Stimulated activated CD4-positive, alpha-beta T cell treated with anti-CD3 and anti-CD28 coated beads, Interleukin-12 subunit alpha, Interleukin-12 subunit beta, amount 100 ng/mL, for 4 hours (primary cell): Measurements from ENCODE around the gene COL23A1.

Experiments used
- DNase-seq: peaks from one replicate; pipeline ENCODE4 v3.0.0-alpha.2; 2020

The COL23A1 gene

DNA sequence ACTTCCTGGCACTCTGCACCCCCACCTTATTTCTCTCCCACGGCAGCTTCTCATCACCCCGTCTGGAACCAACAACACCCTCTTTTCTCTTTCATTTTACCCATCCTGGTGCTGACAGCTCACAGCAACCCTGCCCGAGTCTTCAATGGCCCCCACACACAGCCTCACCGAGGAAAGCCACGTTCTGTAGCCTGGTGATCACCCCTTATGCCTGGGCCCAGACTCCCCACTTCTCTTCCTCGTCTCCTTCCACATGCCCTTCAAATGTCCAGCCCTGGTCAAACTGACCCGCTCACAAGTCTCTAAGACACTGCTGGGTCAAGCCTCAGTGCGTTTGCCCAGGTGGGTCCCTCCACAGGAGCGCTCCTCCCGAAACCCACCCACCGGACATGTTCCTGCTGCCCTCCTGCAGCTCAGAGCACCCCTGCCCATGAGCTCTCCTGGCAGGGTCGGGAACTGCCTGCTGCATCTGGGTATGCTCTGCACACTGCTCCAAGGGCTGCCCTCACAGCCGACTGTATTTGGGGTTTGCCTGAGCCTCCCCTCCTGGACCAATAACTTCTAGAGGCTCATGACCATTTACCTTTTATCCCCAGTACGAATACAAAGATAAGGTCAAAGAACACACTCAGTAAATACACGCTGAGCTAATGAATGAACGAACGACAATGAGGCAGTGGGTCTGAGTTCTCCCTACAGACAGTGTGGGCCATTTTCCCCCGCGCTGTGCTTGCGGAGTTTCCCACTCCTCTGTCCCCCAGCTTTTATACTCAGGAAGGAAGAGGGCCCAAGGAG is 202.9 kb downstream of the COL23A1 start:
- DNase-seq: no peak

- no peak for DNase-seq
Observed at GRCh38 chr5:178386336-178386931, 203.8 kb downstream of the COL23A1 start.

GRCh38 chr5:178385496-178385890 is 204.7 kb downstream of the COL23A1 start:
- DNase-seq: no peak

- no peak for DNase-seq
Observed at GRCh38 chr5:178384816-178385495, 205.2 kb downstream of the COL23A1 start.

- no peak for DNase-seq
Observed at GRCh38 chr5:178383919-178384815, 206.0 kb downstream of the COL23A1 start.

DNA sequence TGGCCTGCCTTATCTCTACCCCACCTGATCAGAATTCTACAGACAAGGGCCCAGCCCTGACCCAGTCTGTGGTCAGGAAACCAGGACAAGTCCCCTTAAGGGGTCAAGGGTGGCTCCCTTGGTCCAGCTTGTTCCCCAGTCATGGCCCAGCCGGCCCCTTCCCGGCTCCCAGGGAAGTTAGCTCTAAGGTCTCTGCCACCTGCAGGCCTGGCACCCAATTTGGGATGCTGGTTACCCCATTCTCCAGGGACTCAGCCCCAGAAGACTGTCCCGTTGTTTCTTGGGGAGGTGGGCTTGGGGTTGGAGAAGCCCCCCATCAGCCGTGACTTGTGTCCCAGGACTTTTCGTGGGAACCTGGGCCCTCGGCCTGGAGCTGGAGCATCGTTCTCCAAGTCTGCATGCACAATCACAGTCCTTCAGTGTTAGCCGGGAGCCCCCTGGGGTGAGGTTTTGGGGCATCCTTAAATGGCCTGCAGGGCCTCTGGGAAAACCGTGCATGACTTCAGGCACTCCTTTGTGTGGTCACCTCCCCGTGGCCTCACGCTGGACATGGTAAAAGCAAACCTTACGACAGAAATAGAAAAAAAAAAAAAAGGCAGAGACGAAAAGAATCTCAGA is 206.8 kb downstream of the COL23A1 start:
- DNase-seq: no peak

DNA sequence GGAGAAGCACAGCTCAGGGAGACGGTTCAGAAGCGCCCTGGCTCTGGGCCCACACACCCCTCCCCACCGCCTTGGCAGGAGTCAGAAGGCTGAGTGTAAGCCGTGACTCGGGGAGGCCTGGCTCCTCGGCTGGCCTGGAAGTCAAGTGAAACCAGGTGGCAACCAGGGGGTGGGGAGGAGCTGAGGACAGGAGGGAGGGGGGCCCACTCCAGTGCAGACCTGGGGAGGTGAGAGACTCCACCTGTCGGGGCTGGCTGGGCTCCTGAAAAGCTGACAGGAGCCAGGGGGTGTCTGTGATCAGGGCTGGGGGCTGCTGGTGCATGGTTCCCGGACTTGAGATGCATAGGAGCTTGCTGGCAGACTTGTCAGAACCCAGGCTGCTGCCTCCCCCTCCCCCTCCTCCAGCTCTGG is 207.4 kb downstream of the COL23A1 start:
- no peak for DNase-seq

DNA sequence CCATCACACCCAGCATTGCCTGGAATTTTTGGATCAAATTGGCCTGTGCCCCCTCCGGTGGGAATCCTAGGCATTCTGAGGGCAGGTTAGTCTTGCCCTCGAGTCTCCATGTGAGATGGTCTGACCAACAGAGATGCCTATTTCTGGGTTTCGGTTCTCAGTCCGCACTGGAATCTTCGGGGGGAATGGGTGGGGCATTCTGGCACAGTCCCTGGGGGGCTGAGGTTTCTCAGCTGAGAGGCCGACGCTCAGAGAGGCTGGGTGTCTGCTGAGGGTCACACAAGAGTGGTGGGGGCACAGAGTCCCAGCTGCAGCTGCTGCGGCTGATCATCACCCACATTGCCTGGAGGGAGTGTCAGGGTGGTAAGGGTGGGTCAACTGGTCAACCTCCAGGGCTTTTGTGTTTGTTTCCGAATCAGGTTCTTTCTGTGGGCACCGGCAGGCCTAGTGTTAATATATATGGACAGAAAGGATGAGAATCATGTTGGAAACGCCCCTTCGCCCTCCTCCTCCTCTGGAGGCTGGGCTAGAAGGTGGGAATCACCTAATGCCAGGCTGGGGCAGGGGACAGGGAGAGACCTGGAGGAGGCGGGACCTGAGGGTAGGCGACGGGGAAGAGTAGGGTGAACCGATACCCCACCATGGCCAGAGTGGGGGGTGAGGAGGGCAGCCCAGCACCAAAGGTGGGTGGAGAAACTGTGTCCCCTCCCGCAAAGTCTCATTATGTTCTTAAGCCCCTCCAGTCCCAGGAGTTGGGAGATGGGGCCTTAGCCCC is 208.1 kb downstream of the COL23A1 start:
- no peak for DNase-seq

- DNase-seq: no peak
Observed at GRCh38 chr5:178381206-178381605, 209.0 kb downstream of the COL23A1 start.

DNA sequence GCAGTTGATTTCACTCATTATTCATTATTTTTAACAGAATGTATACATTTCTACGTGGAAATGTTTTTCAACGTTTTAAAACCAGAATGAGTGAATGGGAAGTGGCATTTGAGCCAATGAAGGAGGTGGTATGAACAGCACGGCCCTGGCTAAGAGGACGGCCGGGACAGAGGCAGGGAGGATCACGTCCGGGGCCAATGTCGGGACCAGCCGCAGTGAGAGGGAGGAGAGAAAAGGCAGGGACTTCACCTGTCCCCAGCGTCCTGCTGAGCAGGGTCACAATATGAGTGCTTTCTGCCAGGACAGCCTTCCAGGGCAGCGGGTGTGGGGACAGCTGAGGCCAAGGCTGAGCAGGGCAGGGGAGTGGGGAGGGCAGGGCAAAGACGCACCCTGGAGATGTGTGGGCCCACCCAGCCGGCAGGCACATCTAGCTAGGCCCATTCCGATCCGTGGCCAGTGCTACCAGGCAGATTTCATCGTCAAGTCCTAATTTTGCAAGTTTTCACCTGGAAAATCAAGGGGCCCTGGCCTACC is 209.6 kb downstream of the COL23A1 start:
- DNase-seq: no peak

GRCh38 chr5:178380086-178380485 is 210.1 kb downstream of the COL23A1 start:
- no peak for DNase-seq

DNA sequence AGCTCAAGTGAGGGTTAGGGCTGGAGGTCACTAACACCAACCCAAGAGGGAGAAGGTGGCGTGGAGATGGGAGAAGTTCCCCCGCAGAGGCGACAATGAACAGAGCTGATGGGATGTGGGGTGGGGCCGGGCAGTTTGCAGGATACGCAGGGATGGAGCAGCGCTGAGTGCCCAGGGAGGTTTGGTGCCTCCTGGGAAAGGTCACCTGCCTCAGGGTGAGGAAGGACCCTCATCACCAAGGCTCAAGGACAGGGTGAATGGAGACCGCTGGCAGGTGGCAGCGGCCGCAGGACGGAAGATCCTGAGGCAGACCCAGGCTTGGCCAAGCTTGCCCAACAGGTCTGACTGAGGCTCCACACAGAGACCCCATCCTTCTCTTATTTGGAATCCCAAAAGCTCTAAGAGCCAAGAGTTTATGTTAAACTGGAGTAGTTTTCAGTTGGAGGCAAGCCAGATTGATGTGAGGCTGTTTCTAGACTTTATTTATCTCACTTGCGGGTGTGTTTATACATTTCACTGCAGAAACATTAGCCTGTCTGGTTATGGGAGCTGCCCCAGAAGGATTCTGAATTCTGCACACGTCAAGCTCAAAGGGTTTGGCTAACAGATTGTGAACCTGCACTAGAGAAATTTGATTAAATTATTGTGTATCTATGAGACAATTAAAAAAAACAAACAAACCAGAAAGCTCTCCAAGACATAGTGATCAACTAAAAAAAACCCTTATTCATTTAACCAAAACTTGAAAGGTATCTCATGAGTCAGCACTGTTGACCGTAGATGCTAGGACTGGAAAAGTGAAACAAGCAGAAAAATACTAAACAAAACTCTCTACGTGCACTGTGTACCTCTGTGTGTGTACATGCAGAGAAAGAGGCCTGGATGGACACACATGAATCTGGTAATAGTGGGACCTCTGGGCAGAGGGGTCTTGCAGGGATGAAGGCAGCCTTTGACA is 211.4 kb downstream of the COL23A1 start:
- no peak for DNase-seq

DNA sequence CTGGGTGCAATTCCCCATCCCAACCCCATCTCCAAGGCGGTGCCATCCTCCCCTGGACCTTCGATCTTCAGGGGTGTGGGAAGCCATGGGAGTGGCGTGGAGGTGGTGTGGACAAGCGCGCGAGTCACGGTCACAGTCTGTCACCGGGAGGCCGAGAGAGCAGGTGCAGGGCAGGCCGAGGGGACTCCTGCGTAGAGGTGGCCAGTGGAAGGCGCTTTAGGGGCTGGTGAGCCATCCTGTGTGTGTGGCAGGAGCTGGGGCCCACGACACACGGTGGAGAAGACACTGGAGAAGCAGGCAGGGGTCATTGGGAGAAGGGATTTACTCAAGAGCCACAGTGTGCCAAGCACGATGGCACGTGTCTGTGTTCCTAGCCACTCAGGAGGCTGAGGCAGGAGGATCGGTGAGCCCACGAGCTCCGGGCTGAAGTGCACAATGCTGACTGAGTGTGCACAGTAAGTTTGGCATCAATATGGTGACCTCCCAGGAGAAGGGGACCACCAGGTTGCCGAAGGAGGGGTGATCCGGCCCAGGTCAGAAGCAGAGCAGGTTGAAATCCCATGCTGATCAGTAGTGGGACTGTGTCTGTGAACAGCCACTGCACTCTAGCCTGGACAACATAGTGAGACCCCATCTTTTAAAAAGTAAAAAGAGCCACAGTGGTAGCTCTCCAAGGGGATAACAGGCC is 212.5 kb downstream of the COL23A1 start:
- DNase-seq: no peak

DNA sequence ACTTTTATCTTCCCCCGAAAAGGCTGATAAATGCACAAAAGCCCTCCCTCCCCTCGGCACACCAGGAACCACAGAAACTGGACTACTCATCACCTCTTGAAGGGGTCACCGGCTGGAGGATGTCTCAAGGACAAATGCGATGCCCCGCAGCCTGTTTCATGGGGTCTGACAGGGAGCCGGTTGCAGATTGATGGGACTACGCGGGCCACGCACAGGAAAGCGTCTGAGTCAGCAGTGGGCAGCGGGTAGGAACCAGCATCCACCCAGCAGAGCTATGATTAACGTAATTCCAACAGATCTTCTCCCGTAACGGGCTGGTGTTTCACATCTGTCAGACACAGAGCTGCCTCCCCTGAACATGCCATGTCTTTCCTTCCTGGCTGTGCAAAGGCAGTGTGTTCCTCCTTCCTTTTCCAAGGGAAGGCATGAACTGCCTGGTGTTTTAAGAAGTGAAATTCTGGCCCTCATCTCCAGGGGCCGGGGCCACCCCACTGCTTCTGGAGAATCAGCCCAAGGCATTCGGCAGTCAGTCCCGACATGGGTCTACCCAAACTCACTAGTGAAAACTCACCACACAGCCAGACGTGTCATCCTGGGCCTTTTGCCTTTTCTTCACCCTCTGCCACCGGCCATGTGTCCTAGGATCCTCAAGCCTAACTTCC is 213.1 kb downstream of the COL23A1 start:
- no peak for DNase-seq

DNA sequence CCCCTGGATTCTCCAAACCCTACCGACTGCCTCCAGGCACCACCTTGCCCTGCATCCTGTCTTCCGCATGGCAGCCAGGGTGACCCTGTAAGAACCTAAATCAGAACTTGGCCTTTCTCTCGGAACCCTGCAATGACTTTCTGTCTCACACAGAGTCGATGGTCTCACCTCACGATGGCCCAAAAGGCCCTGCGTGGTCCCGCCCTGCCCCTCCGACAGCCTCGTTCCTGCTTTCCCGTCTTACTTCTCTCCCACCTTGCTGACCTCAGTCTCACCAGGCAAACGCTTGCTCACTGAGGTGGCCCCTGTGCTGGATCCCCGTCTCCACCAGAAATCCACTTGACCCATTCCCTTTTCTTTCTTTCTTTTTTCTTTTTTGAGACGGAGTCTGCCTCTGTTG is 214.8 kb downstream of the COL23A1 start:
- no peak for DNase-seq

GRCh38 chr5:178373711-178374110 is 216.5 kb downstream of the COL23A1 start:
- no peak for DNase-seq

DNA sequence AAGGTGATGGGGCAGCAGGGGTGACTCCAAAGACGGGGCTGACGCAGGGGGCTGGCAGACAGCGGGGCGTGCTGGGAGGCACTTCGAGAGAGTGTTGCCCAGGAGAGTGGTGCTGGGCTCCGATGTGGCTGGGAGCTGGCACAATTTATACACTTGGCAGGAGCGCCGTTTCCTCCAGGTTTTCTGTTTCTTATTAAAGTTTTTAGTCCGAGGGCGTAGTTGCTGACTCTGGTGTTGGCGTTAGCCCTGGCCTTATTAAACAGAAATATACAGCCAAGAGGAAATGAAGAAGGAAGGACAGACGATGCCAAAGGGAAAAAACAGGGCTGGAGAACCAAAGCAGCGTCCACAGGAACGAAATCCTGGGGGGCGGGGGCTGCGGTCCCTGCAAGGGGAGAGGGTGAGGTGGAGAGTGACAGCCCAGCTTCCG is 218.0 kb downstream of the COL23A1 start:
- DNase-seq: no peak

DNA sequence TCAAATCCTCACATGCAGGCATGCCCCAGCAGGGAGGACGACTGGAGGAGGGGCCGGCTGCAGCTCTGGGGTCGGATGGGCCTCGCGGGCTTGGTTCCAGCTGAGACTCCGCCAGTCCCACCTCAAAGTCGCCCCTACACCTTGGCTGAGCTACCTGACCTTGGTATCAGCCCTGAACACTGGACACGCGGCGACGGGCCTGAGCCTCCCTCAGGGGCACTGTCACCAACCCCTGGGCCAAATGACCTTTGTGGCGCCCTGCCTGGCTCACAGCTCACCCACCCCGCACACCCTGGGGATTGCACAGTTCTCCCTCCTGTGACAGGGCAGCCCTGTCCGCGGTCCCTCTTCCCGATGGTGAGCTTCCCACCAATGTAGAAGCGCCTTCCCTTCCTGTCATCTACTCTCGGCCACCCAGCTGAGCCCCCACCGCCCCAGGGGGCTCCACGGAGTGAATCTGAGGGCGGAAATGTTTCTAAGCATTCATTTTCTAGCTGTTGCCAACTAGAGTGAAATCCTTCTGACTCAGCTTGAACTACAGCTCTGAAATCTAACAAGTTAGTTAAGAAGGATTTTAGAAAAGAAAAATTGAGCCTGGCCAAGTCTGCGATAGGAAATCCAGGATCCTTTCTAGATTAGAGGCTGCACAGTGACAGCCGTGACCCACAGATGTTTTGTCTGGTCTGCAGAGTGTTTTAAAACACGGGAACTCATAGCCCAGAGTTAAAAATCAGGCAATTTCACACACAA is 218.7 kb downstream of the COL23A1 start:
- no peak for DNase-seq
